ENCODE data around the gene ZNF12.

- TF ChIP-seq CTCF (IDR thresholded peaks at IDR 0.05), result no peak
- TF ChIP-seq POLR2A (IDR thresholded peaks at IDR 0.05), result no peak
Measured at GRCh38 chr7:6651851-6652445, 54.8 kb downstream of the ZNF12 start.
